Right forelimb (tissue), 1 donor: ENCODE results near the gene OPRD1.
"Not testable (repeated sequence)": the region's sequence is repeated elsewhere in the genome, so short reads cannot be mapped to it uniquely, and the experiment has no call there.

Experiments
- DNase-seq: peaks from one replicate; pipeline ENCODE4 v3.0.0-alpha.2; 2018

Gene OPRD1

GRCh38 chr1:28803051-28803450, 8.9 kb upstream of the OPRD1 start:
- no peak for DNase-seq

DNA sequence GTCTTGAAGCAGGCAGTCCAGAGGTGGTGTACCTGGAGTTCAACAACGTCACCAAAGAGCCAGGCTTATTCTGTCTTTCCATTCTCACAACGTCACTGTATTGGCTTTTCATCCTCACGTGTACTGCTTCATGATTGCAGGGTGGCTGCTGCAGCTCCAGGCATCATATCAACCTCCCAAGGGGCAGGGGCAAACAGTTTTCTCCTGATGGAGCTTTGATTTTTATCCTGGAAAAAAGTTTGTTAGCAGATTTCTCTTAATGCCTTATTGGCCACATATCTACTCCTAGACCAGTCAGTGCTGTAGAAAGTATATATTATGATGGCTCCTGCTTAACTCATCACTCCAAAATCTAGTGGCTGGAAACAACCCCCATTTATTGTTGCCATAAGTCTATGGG, 8.3 kb upstream of the OPRD1 start:
- DNase-seq, result no peak

DNA sequence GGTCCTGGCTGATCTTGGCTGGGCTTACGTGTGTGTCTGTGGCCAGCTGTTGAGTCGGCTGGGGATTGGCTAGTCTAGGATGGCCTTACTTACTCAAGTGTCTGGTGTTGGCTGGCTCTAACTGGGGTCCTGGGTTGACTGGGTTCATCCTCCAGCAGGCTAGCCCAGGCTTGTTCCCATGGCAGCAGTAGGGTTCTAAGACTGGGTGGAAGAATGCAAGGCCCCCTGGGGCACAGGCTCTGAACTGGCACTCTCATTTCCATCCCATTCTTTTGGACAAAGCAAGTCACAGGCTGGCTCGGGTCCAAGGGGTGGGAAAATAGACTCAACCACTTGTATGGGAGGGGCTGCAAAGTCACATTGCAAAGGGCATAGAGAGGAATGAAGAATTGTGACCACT, 7.9 kb upstream of the OPRD1 start:
- DNase-seq, result no peak

- DNase-seq, result no peak
Measured at GRCh38 chr1:28807046-28807445, 4.9 kb upstream of the OPRD1 start.

DNA sequence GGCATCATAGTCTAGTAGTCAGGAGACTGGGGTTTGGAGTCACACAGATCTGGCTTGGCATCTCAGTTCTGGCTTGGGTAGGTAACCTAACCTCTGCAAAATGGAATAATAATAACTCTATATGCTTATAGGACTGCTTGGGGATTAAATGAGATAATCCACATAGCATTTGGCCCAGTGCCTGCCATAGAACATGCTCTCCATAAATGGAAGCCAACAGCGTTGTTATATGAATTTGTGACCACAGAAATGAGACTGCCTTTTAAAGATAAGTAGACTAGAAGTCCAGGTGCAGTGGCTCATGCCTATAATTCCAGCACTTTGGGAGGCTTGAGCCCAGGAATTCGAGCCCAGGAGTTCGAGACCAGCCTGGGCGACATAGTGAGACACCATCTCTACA, 4.0 kb upstream of the OPRD1 start:
- no peak for DNase-seq

DNA sequence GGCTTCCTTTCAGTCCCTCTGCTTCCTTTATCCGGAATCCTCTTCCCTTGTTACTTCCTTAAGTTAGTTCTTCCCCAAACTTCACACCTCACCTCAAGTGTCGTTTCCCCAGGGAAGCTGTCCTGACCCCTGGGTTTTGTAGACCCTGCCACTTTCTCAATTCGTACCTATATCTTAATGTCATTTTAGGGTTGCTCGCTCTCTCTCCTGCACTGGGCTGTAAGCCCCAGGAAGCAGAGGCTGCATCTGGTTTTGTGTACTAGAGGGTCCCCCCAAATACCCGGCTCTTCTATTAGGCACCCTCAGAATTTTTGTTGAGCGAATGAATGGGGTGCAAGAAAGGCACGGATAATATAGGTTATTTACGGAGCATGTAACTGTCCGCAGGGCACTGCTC, 603 bp upstream of the OPRD1 start:
- no peak for DNase-seq

- DNase-seq, result no peak
Measured at GRCh38 chr1:28812669-28813468, 899 bp downstream of the OPRD1 start.

DNA sequence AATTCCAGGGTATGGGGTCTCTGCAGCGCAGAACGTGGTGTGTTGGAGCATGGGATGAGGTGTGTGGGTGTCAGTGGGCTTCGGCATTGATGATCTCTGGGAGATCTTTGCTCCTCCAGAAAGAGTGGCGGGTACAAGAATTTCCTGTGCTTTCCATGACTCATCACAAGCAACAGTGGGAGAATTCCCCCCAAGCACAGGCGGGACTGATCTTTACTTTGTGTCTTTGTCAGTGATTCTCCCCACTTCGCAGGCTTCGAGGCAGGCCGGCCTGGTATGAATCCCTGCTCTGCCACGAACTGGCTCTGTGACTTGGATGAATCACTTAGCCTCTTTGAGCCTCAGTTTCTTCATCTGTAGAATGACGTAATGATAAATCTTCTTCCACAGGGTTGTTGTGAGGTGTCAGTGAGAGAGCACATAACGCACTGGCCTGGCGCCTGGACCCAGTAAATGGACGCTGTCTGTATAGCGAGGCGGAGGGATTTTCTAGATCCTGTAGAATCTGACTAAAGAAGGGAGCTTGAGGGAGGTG, 2.0 kb downstream of the OPRD1 start:
- no peak for DNase-seq

- no peak for DNase-seq
Measured at GRCh38 chr1:28815533-28816185, 3.7 kb downstream of the OPRD1 start.

DNA sequence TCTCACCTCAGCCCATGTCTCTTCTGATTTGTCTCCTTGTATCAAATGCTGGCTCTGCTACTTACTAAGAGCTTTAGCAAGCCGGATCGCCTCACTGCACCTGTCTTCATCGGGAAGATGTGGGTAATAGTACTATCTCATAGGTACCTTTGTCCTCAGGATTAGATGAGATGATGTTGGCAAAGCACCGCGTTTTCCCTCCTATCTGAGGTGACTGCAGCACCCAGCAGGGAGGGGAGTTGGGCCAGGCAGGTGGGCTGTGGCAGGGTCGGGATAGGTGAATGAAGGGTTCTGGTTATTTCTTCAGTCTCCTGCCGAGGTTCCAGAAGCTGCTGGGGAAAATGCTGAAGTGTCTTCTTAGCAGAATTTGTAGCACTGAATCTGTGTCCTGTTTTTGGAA, 5.2 kb downstream of the OPRD1 start:
- no peak for DNase-seq

GRCh38 chr1:28819020-28819419, 7.0 kb downstream of the OPRD1 start:
- no peak for DNase-seq

DNA sequence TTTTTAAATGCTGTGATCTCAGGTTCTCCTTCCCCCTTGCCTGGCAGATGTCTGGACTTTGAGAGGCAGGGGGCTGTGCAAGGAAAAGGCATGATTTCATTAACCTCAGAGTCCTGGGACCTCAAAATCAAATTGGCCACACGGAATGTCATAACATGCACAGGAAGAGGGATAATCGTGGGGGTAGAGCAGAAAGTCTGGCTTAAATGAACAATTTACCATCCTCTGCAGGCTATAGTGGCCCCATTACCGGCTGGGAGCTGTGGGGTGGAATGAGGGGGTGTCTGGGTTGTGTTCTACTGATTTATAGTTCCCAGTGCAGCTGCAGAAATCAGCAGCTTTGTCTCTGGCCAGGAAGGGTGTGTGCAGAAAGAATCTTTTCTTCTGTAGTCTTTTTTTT, 10.8 kb downstream of the OPRD1 start:
- no peak for DNase-seq

DNA sequence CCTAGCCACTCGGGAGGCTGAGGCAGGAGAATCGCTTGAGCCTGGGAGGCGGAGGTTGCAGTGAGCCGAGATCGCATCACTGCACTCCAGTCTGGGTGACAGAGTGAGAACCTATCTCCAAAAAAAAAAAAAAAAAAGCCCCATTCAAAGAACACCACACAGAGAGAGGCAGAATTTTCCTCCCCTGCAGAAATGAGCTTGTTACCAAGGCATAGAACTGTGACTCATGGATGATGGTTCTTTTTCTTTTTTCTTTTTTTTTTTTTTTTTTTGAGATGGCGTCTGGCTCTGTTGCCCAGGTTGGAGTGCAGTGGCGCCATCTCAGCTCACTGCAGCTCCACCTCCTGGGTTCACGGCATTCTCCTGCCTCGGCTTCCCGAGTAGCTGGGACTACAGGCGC, 12.1 kb downstream of the OPRD1 start:
- DNase-seq, result not testable (repeated sequence)

DNA sequence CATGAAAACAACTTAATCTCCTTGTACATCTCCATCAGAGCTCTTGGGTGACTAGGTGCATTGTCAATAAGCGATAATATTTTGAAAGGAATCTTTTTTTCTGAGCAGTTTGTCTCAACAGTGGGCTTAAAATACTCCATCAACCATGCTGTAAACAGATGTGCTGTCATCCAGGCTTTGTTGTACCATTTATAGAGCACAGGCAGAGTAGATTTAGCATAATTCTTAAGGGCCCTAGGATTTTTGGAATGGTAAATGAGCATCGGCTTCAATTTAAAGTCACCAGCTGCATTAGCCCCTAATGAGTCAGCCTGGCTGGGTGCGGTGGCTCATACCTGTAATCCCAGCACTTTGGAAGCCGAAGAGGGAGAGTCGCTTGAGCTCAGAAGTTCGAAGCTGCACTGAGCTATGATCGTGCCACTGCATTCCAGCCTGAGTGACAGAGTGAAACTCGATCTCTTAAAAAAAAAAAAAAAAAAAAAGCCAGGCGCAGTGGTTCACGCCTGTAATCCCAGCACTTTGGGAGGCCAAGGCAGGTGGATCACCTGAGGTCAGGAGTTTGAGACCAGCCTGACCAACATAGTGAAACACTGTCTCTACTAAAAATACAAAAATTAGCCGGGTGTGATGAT, 16.4 kb downstream of the OPRD1 start:
- DNase-seq, result not testable (repeated sequence)

GRCh38 chr1:28830814-28831213, 18.8 kb downstream of the OPRD1 start:
- no peak for DNase-seq

DNA sequence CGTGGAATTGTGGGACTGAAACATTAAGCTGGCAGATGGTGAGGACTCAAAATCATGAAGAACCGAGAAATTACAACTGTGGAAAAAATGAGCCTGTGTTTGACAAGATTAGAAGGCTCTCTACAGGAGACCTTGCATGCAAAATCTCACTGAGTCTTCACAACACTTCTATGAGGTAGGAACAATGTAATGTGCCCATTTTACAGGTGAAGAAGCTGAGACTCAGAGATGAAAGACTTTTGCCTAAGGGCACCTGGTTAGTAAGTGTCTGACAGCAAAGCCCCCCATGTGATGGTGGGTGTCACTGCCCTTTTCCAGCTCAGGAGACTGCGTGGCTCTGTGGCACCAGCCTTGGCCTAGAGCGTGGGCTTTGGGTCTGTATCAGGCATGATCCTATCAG, 21.0 kb downstream of the OPRD1 start:
- no peak for DNase-seq

- no peak for DNase-seq
Measured at GRCh38 chr1:28833381-28833780, 21.4 kb downstream of the OPRD1 start.

DNA sequence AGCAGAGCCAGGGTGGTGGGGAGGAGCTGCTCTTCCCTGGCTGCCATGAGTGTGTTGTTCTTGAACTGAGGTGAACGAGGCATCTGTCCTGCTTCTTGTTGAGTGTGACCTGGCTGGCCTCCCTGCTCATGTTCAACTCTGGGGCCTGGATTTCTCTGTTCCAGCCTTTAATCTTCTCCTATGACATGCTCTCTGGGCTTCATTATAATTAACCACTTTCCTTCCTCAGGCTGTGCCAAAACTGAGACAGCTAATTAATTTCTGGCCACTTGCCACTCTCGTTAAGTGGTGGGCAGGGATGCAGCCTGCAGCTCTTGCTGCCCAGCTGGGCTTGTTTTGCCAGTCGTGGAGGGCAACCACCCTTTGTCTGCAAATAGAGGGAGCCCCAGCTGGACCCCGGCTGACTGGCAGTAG, 23.3 kb downstream of the OPRD1 start:
- no peak for DNase-seq

DNA sequence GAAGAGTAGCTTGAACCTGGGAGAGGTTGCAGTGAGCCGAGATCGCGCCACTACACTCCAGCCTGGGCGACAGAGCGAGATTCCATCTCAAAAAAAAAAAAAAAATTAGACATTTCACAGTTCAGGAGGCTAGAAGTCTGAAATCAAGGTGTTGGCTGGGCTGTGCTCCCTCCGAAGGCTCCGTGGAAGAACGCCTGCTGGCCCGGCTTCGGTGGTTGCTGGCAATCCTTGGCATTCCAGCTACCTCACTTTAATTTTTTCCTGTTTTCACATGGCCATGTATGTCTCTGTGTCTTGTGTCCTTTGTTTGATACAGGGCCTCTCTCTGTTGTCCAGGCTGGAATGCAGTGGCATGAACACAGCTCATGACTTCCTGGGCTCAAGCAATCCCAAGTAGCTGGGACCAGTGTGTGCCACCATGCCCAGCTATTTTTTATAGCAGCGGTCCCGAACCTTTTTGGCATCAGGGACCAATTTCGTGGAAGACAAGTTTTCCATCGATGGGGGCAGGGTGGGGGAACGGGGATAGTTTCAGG, 24.5 kb downstream of the OPRD1 start:
- no peak for DNase-seq

DNA sequence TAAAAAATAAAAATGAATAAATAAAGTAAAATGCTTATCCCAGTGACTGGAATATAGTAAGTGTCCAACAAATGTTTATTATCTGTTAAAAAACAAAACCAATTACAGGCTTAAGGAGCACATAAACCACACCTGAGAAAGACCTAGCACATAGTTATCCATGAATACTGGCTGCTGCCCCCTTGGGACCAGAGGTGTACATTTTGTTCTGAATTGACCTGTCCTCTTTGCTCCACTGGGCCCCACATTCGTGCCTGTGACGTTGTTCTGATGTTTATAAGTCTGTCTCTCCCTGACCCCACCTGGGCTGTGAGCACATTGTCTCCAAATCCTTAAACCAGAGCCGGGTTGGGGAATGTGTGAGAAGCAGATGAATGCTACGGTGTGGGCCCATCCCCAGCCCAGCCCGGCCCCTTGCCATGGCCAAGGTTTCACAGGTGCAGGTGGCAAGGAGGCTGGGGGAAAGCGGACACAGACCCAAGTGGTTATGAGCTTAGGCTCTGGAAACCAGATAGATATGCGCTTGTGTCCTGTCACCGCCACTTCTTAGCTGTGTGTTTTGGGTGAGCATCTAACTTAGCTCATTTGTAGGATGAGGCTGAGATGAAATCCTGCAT, 29.1 kb downstream of the OPRD1 start:
- no peak for DNase-seq

GRCh38 chr1:28845786-28846543, 34.0 kb downstream of the OPRD1 start:
- DNase-seq, result no peak

DNA sequence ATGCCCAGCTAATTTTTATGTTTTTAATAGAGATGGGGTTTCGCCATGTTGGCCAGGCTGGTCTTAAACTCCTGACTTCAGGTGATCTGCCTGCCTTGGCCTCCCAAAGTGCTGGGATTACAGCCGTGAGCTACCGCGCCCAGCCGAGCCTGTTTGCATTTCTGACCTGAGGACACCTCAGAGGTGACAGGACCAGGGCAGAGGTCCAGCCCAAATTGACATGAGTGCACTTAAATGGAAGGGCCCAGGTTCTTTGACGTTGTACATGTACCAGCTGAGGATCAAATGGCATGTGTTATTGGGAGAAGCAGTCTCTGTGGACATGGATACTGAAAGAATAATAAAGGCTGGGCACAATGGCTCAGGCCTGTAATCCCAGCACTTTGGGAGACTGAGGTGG, 35.2 kb downstream of the OPRD1 start:
- DNase-seq, result not testable (repeated sequence)
